GM10248 (cell line): ENCODE data around the gene MYL11.

ENCODE experiments used
- CTCF ChIA-PET: fragments of 300-600 bp; sonication (Branson Sonifier 250); formaldehyde crosslinking; extraction: SDS; loops from one replicate; lab custom pipeline; 2021; ENCODE audit warnings: antibody characterized with exemption; lab: Yijun Ruan, JAX
- POLR2A ChIA-PET: fragments of 350-650 bp; sonication (Branson Sonifier 250); formaldehyde crosslinking; extraction: SDS; loops from one replicate; lab custom pipeline; 2020; ENCODE audit warnings: antibody characterized with exemption; lab: Yijun Ruan, JAX
- DNase-seq: peaks from one replicate; pipeline ENCODE4 v3.0.0; 2012; ENCODE audit errors: extremely low spot score
- CTCF ChIP-seq: IDR thresholded peaks from 2 replicates; pipeline ENCODE4 v1.5.1; 2012; ENCODE audit warnings: mild to moderate bottlenecking, low read depth; ENCODE audit errors: extremely low read depth, missing control alignments, control extremely low read depth

MYL11 gene

GRCh38 chr16:30358577-30358936 is 16.0 kb upstream of the MYL11 start:
- POLR2A ChIA-PET = no interaction called here
- no peak for TF ChIP-seq CTCF

GRCh38 chr16:30358990-30359870 is 15.4 kb upstream of the MYL11 start:
- POLR2A ChIA-PET = interaction anchor here (0.9 to 1.1 kb wide), 2 partner anchors 10 to 11 kb away, joined by 3 read pairs; partner anchors contain the start of gene TBC1D10B
- no peak for TF ChIP-seq CTCF
- DNase-seq = no peak
- CTCF ChIA-PET = interaction anchor here (1.0 to 1.1 kb wide), 3 partner anchors 10 to 12 kb away, joined by 3 to 4 read pairs (median 3); partner anchors contain the start of gene TBC1D10B

More at GRCh38 chr16:30358577-30358936, 16.0 kb upstream of the MYL11 start:
- no peak for DNase-seq
- CTCF ChIA-PET = interaction anchor here (1.0 to 1.1 kb wide), 2 partner anchors 11 to 12 kb away, joined by 3 to 4 read pairs; partner anchors contain the start of gene TBC1D10B

GRCh38 chr16:30359871-30360170 is 14.8 kb upstream of the MYL11 start:
- DNase-seq = no peak
- ChIA-PET CTCF (interaction anchor here (1.0 kb wide), 1 partner anchor 11 kb away, joined by 3 read pairs; no protein-coding TSS in a partner anchor), POLR2A (interaction anchor here (0.9 to 1.1 kb wide), 2 partner anchors 9 to 11 kb away, joined by 3 read pairs; partner anchors contain the start of gene TBC1D10B)
- TF ChIP-seq CTCF = no peak

- ChIA-PET POLR2A (no interaction called here), CTCF (no interaction called here)
- no peak for TF ChIP-seq CTCF
- no peak for DNase-seq
Measured at GRCh38 chr16:30361180-30361579, 13.4 kb upstream of the MYL11 start.

- TF ChIP-seq CTCF = no peak
- ChIA-PET POLR2A (no interaction called here), CTCF (interaction anchor here (0.8 to 2.2 kb wide), 5 partner anchors 8 to 273 kb away, joined by 3 to 6 read pairs (median 4); partner anchors contain the start of gene CD2BP2)
- DNase-seq = no peak
Measured at GRCh38 chr16:30365200-30365599, 9.4 kb upstream of the MYL11 start.

GRCh38 chr16:30366511-30366910 is 8.1 kb upstream of the MYL11 start:
- no peak for DNase-seq
- TF ChIP-seq CTCF = no peak
- POLR2A ChIA-PET = no interaction called here
- CTCF ChIA-PET = interaction anchor here (1.1 to 3.5 kb wide), 2 partner anchors 11 to 16 kb away, joined by 3 to 14 read pairs; partner anchors contain the start of genes CD2BP2 and SEPTIN1
